D721Med (cell line): ENCODE data around the gene CYP20A1.
"Not testable (repeated sequence)": the region's sequence is repeated elsewhere in the genome, so short reads cannot be mapped to it uniquely, and the experiment has no call there.

Experiments
- DNase-seq: peaks from one replicate; pipeline ENCODE4 v3.0.0; 2011; ENCODE audit warnings: low spot score; ENCODE audit not compliant: insufficient read length
- FAIRE-seq: peaks from 2 replicates; lab custom pipeline; 2011; peaks lifted over from hg19 to GRCh38; lab: Jason Lieb, UNC
- CTCF ChIP-seq: IDR thresholded peaks from 2 replicates; pipeline ENCODE4 v1.5.1; 2012; ENCODE audit warnings: mild to moderate bottlenecking, control low read depth; ENCODE audit not compliant: insufficient read depth; ENCODE audit errors: missing control alignments

Gene CYP20A1

GRCh38 chr2:203252818-203253217 lies 14.0 kb downstream of the CYP20A1 start:
- TF ChIP-seq CTCF, result no peak
- DNase-seq (no peak), FAIRE-seq (no peak)

GRCh38 chr2:203253422-203254095 lies 14.7 kb downstream of the CYP20A1 start:
- not testable (repeated sequence) for FAIRE-seq, DNase-seq

GRCh38 chr2:203261326-203262159 lies 22.7 kb downstream of the CYP20A1 start:
- FAIRE-seq (no peak), DNase-seq (no peak)
- TF ChIP-seq CTCF, result no peak

- TF ChIP-seq CTCF, result no peak
- no peak for DNase-seq
- no peak for FAIRE-seq
These were observed 40.5 kb downstream of the CYP20A1 start for GRCh38 chr2:203279288-203279687.

GRCh38 chr2:203280428-203281064 lies 41.7 kb downstream of the CYP20A1 start:
- no peak for FAIRE-seq
- DNase-seq, result no peak
- TF ChIP-seq CTCF, result no peak

GRCh38 chr2:203282101-203282500 lies 43.3 kb downstream of the CYP20A1 start:
- TF ChIP-seq CTCF, result no peak
- no peak for FAIRE-seq
- no peak for DNase-seq

GRCh38 chr2:203286532-203286931 lies 47.7 kb downstream of the CYP20A1 start:
- FAIRE-seq (no peak), DNase-seq (no peak)
- no peak for TF ChIP-seq CTCF
